Effector CD4-positive, alpha-beta T cell (primary cell): ENCODE data around the gene OR13C9. TPM values are rescaled to one million over a fixed set of nuclear protein-coding genes. Genes with fewer than 3 reads are reported as not detected.
"Not testable (repeated sequence)": the region's sequence is repeated elsewhere in the genome, so short reads cannot be mapped to it uniquely, and the experiment has no call there.

Experiments
- DNase-seq: peaks from one replicate; pipeline ENCODE4 v3.0.0-alpha.2; 2020
- total RNA-seq: gene quantifications from one replicate; lab custom pipeline; 2026; lab: John Stamatoyannopoulos, UW

The OR13C9 gene
- not detected for total RNA-seq

GRCh38 chr9:104618104-104618503 lies at the start of gene OR13C9:
Gene OR13C9, minus strand, starts transcription at chr9:104618204. Its CDS starts 0 bp downstream, at chr9:104618204.
- DNase-seq, result no peak

- no peak for DNase-seq
Measured at GRCh38 chr9:104658496-104659195, 40.6 kb upstream of the OR13C9 start.

GRCh38 chr9:104635456-104635855 lies 17.5 kb upstream of the OR13C9 start:
- no peak for DNase-seq

GRCh38 chr9:104633976-104634520 lies 16.0 kb upstream of the OR13C9 start:
- DNase-seq, result no peak

GRCh38 chr9:104625964-104626363 lies 8.0 kb upstream of the OR13C9 start:
- not testable (repeated sequence) for DNase-seq

GRCh38 chr9:104617418-104617817 lies 586 bp downstream of the OR13C9 start:
- DNase-seq, result no peak

GRCh38 chr9:104611213-104611612 lies 6.8 kb downstream of the OR13C9 start:
- DNase-seq, result no peak

GRCh38 chr9:104608336-104608735 lies 9.7 kb downstream of the OR13C9 start:
- DNase-seq, result no peak

- no peak for DNase-seq
Measured at GRCh38 chr9:104606152-104606551, 11.9 kb downstream of the OR13C9 start.

GRCh38 chr9:104605527-104605926 lies 12.5 kb downstream of the OR13C9 start, which contains the start of gene OR13C2:
Gene OR13C2, minus strand, starts transcription at chr9:104605627. Its CDS starts 0 bp downstream, at chr9:104605627.
- DNase-seq, result not testable (repeated sequence)

GRCh38 chr9:104604801-104605200 lies 13.2 kb downstream of the OR13C9 start:
- DNase-seq, result no peak

- DNase-seq, result not testable (repeated sequence)
Measured at GRCh38 chr9:104599313-104599712, 18.7 kb downstream of the OR13C9 start, which contains the start of gene OR13C5. Gene OR13C5, minus strand, starts transcription at chr9:104599413. Its CDS starts 0 bp downstream, at chr9:104599413.

GRCh38 chr9:104598749-104599148 lies 19.3 kb downstream of the OR13C9 start:
- DNase-seq, result not testable (repeated sequence)

- no peak for DNase-seq
Measured at GRCh38 chr9:104589626-104590025, 28.4 kb downstream of the OR13C9 start.

GRCh38 chr9:104586496-104587180 lies 31.4 kb downstream of the OR13C9 start:
- no peak for DNase-seq

GRCh38 chr9:104580562-104580961 lies 37.4 kb downstream of the OR13C9 start:
- no peak for DNase-seq

GRCh38 chr9:104577263-104577662 lies 40.7 kb downstream of the OR13C9 start:
- no peak for DNase-seq

- DNase-seq, result no peak
Measured at GRCh38 chr9:104575456-104575855, 42.5 kb downstream of the OR13C9 start.

- no peak for DNase-seq
Measured at GRCh38 chr9:104572612-104573011, 45.4 kb downstream of the OR13C9 start.

GRCh38 chr9:104568868-104569267 lies 49.1 kb downstream of the OR13C9 start, which contains the start of gene OR13C8:
Gene OR13C8, plus strand, starts transcription at chr9:104569168. Its CDS starts 0 bp downstream, at chr9:104569168.
- no peak for DNase-seq
